IPS-NIHi11 (cell line): ENCODE results near the gene PDIA5.

Experiments used
- DNase-seq: peaks from one replicate; pipeline ENCODE4 v3.0.0; 2012; ENCODE audit warnings: mixed read lengths, low spot score

Gene PDIA5

DNA sequence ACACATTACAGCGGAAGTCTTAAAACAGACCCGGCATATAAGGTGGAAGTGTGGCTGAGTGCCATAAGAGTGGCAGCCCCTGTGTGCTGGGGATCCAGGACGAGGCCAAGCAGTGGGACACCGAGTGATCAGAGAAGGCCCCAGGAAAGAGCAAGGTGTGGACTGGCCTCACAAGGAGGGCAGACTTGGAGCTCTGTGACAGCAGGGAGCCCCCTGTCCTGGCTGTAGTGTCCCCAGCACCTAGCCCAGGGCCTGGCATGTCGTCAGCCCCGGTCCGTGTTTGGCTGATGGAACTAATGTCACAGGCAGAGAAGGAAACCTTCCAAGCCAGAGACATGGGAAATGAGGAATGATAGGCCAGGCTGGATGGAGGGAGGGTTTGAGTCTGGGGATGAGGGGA is 4.8 kb downstream of the PDIA5 start:
- no peak for DNase-seq

DNA sequence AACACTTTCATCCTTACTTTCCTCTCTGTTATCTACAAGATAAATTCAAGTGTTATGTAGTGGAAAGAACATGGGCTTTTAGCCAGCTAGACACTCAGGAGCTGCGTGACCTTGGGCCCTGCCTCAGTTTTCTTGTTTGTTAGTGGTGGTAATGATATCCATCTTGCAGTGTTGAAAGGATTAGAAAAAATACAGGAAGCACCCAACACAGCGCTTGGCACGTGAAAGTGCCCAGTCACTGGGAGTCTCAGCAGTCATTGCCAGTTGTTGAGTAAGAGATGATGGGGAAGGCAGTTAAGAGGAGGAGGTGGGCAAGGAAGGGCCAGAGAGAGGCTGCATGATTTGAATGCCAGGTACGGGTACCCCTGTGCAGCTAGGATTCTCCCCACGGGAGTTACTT is 5.3 kb downstream of the PDIA5 start:
- no peak for DNase-seq

DNA sequence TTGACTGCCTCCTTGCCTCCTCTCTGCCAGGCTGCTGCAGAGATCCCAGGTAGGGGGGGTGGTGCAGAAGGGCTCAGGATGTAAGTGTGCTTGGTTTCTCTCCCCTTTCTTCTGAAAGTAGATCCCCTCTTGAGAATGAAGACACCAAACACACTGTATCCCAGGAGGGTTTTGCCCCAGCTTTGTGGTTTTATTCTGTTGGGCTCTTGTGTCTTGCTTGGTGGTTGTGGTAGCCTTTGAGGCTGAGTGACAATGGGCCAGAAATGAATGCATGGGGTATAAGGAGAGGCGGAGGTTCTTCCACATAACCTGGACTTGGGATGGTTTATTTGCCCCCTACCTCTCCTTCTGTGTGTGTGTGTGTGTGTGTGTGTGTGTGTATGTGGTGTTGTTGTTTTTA is 5.7 kb downstream of the PDIA5 start:
- no peak for DNase-seq

DNA sequence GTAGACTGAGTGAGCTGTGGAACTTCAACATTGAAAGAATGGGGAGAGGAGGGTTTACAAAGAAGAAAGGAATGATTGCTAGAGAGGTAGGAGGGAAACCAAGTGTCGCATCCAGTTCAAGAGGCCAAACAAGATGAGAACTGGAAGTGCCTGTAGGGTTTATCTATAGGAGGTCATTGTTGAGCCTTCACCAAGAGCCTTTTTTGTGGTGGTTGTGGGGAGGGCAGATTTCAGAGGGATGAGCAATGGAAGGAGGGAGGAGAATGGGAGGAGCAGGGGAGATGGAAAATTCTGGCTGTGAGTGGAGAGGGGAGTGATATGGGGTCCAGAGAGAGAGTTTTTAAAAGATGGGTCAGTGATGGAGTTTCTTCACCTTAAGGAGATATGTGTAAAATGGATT is 8.5 kb downstream of the PDIA5 start:
- no peak for DNase-seq

DNA sequence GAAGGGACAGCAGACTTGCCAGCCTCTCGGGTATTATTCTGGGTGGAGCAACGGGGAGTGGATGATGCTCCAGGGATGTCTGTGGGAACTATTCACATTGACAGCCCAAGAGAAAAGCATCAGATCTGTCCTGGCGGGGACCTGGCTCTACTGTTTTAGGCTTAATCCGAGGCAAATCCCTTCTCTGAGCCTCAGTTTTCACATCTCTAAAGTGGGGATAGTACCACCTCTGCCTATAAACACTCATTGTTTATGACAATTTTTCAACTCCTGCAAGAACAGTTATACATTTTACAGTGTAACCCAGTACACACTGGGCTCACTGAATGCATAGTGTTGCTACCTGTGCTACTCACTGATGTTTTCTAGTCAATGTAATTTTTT is 9.3 kb downstream of the PDIA5 start:
- no peak for DNase-seq

DNA sequence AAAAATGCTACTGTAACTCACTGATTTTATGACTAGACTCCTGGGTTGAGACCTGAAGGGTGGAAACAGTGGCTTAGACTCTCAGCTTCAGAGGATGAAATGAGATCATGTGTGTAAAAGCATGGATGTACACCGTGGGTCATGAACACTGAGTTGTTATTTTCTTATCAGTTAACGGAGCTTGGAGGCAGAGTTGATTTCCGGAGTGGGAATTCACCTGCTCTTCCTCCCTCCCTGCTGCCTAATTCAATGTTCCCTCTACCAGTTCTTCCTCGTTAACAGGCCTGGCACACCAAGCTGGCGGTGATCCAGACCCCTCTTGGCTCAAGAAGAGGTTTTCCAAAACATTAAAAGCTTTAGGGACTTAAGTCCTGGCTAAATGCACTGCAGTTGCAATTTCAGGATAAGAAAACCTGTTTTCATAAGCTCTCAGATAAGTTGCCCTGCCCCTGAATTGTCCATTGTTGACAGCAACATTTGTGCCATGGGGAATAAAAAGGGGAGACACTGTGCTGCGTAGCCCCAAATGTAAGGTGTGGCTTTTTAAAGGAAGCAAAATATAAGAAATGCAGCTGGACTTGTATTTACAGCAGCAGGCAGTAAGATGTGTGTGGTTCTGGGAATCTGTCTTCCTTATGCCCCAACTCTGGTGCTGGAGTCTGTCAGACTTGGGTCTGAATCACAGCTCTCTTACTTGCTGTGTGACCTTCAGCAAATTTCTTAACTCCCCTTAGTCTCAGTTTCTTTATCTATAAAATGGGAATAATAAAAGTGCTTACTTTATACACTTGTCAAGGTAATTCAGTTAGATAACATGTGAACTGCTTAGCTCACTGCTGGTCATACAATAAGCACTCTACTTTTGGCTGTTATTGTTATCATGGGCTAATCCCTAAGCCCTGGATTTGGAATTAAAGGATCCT is 9.9 kb downstream of the PDIA5 start:
- DNase-seq, result no peak

DNA sequence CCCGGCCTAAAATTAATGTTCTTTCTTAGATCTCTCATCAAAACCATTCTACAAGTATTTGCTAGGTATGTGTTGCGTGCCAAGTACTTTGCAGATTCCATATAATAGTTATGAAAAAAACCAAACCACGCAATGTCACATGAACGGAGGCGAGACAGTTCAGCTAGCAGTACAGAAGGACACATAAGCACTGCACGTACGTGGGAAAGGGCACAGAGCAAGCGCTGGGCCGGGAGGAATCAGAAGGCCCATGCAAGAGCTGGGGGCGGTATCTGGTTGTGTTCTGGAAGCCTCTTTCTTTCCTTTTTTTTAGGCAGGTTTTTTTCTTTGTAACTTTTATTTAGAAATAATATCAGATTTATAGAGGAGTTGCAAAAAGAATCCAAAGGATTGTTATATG is 11.3 kb downstream of the PDIA5 start:
- no peak for DNase-seq

DNA sequence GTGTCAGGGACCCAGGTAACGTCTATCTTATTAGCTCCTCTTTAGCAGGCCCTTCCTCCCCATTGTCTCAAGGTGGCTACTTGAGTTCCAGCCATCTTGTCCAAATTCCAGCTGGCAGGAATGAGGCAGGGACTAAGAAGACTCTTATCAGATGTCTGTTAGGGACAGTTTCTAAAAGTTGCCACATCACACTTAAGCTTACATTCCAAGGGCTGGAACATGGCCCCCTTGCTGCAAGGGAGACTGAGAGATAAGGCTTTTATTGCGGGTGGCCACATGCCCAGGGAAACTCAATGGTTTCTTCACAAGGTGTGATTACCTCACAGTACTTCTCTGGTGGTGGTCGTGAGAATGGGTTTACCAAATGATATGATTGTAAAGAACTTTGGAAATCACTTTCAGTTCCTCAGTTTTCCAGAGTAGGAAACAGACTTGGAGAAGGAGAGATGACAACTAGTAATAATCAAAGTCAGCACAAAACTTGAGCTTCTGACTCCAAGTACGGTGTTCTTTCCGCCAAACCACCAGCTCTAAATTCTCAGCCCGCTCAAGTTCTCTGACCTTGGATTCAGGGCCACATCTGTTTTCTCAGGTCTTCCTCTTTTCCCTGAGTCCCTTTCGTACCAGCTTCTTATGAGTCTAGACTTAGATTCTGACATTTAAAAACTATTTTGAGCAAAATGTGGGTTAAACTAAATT is 14.2 kb downstream of the PDIA5 start:
- no peak for DNase-seq

DNA sequence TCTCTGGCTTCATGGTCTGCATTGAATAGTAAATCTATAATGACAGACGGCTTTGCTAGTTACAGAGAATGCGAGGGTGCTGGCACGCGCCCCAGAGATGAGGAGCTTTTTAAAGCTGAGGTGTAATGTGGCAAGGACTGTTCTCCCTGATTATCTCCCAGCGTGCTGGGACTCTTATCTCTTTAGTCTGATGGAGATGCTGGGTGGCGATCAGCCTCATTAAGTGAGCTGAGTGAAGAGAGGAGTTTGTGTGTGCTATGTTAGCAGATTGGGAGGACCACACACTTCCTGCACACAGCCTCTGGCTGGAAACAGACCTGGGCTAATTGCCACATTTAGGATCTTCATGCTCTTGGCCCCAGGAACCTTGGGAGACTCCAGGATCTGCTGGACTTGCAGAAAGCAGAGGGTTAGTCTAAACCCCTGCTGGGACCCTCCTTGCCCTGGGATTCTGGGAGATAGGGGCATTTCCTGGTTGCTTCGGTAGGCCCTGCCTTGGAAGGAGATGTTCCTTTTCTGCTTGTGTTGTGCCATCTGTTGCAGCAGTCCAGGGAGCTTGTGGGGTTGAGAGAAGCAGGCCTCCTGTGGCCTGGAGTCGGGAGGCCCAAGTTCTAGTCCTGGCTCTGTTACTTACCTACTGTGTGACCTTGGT is 15.0 kb downstream of the PDIA5 start:
- DNase-seq, result no peak

DNA sequence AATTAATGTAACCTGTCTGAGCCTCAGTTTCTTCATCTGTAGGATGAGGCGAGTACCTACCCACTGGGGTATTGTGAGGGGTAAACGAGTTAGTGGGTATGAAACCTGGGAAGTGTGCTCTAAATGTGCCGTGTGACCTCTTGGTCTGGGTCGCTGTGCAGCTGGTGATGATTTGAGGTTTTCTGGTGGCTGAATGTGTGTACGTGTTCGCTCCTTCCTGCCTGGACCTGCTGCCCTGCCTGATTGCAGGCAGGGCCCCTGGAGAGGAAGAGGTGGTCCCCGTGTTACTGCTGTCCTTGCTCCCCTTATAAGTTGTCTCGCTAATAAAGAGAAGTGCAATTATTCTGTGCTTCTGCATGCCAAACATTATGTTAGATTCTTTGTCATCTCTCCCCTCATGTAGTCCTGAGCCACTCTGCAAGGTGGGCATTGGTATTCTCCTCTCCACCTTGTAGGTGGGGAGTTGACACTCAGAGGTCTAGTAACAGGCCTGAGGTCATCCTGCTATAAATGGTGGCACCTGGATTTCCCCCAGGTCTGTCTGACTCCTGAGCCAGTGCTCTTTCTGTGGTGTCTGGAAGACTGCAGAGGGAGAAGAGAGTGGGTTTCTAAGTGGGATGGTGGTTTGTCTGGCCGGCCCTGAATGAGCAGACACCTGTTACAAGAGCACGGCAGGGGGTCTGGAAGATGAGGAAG is 15.7 kb downstream of the PDIA5 start:
- DNase-seq, result no peak

DNA sequence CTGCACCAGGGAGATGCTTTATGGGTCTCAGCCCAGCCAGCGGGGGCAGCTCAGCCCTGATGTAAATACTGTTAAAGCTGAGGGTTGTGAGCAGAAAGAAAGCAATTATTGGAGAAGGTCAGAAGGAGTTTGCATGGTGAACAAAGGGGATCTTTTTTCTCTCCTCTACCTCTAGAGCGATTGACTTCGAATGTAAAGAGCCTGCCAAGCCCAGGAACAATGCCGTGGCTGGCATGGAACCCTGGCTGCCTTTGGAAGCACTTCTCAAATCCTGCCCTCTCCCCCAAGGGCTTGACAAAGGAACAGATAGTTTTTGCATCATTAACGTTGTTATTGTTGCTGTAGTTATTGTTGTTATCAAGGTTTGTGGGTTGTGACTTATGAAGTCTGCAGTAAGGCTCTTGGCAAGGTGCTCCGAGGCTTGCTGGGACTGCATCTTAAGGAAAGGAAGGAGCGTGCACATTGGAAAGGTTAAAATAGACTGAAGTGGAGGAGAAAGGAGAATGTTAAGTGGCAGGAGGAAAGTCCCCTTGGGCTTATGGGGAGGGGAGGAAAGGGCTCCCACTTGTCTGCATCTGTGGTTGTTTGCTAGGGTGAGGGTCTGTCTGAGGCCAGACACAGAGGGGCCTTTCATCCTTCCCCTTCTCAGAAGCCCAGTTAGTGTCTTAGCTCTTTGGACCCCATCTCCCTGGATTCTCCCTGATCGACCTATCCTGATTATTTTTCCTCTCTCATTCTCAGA is 16.7 kb downstream of the PDIA5 start:
- DNase-seq, result no peak

DNA sequence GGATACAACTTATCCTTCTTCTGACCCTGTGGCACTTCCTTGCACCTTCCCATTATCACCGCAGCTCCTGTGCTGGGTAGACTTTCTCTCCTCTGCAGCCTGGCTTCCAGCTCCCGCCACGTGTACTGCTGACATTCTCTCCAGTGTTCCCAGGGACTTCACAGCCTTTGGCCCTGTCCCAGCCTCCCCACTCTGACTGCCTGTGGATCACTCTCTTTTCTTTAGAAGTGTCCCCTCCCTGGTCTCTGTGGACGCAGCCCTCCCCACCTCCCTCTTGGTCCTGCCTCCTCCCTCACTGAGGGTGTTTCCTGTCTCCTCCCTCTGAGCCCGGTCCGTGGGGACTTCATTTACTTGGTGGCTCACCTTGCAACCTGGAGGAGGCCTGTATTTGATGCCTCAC is 17.4 kb downstream of the PDIA5 start:
- DNase-seq, result no peak

DNA sequence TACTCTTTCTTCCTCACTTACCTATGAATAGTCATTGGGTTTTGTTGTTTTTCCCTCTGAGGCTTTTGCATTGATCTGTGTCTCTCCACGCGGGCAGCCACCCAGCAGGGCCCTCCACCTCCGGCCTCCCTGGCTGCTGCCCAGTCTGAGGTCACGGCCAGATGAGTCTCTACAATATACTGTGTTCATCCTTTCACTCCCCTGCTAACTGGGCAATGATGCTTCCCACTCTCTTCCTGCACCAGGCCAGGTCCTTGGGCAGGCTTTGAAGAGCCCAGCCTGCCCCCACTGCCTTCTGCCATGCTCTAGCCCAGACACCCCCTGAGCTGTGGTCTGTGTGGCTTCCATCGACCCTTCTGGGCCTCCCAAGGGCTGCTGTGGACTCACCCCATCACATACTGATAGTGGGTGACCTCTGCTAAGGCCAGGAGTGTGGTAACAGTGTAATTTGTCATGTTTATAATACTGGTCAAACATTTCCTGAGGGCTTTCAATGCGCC is 18.0 kb downstream of the PDIA5 start:
- DNase-seq, result no peak

DNA sequence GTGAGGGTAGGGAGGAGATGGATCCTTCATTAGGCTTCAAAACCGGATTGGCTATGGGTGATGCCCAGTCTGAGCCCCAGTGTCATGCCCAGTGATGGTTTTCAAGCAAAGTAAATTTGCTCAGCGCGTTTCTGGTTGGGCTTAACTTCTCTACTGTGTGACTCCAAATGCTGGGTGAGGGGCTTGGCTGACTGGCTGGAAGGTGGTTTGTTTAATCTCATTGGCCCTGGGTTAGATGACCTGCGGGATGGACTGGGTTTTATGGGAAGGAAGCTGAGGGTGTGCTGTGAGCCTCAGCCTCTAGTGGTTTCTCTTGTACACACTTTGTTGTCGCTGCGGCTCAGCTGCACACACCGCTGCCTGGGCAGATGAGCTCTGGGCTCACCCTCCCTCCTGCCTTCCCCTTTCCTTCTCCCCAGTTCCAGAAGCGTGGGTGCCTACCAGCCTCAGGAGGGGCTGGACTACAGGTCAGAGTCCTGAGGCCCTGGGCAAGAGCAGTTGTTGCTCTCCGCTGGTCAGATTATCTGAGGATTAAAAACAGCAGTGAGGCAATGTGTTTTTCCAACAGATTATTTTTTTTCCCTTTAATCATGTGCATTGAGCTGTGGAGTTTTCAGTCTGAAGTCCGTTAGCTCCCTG is 18.6 kb downstream of the PDIA5 start:
- DNase-seq, result no peak

DNA sequence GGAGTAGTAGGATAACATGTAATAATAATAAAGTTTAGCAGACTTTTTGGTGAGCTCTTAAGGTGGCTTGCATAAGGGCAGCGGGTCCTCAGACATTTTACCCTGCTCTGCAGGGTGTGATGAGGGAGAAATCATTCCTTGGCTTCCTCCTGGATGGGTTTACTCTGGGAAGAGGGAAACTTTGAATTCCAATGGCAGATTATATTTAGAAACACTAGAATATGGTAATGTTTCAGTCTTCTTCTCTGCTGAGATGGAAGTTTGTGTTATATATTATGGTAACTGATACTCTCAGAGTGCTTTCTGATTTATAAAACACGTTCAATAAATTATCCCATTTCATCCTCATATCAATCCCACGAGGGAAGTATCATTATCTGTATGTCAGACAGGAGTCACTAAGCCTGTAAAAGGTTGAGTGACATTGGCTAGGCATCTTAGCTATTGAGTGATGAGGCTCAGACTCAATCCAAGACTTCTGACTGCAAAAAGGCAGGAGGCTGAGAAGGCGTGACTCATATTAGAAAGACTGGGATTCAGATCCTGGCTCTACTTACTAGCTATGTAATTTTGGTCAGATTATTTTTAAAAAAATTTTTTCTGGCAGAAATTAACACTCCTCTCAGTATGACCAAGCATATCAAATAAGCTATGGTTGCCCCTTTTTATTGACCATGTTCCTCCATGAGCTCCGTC is 19.3 kb downstream of the PDIA5 start:
- DNase-seq, result no peak

DNA sequence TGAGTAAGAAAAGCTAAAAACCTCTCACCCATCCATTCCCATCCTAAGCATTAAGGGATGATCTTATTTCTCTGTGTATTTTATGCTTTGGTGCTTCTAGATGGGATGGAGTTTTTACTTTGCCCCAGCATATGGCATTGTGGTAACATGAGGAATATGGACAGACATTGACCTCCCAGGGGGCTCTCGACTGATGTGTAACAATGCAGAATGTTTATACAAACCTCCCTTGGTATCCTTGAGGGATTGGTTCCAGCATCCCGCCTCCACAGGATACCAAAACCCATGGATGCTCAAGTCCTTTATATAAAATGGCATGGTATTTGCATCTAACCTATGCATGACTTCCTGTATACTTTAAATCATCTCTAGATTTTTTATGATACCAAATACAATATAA is 21.6 kb downstream of the PDIA5 start:
- DNase-seq, result no peak

DNA sequence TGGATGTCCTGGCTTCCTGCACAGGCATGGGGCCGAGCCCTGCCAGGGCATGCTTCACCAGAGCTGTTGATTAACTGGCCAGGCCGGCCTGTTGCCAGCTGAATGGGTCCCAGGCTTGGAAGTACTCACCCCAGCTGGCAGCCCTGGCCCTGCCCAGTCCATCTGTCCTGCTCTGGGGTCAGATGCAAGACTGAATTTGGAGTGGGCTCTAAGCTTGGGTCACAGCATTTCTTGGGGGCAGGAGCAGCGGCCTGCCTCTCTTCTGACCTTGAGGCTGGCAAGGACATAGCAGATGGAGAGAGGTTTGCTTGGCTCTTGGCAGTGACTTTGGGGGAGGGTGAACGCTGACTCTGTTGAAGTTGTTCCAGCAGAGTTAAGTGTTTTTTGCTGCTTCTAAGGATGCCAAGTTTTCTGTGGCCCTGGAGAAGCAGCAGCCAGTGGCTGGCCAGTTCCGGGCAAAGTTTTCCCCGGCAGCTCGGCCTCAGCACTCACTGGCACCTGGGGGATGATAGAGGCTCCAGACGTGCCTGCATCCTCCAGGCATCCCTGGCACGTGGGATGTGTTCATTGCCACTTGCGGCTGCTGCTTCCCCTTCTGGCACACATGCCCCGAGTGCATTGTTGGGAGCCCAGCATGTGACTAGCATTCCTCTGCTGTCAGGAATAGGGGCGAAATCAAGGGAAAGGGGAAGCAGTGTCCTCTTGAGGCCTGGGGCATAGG is 22.9 kb downstream of the PDIA5 start:
- DNase-seq, result no peak

DNA sequence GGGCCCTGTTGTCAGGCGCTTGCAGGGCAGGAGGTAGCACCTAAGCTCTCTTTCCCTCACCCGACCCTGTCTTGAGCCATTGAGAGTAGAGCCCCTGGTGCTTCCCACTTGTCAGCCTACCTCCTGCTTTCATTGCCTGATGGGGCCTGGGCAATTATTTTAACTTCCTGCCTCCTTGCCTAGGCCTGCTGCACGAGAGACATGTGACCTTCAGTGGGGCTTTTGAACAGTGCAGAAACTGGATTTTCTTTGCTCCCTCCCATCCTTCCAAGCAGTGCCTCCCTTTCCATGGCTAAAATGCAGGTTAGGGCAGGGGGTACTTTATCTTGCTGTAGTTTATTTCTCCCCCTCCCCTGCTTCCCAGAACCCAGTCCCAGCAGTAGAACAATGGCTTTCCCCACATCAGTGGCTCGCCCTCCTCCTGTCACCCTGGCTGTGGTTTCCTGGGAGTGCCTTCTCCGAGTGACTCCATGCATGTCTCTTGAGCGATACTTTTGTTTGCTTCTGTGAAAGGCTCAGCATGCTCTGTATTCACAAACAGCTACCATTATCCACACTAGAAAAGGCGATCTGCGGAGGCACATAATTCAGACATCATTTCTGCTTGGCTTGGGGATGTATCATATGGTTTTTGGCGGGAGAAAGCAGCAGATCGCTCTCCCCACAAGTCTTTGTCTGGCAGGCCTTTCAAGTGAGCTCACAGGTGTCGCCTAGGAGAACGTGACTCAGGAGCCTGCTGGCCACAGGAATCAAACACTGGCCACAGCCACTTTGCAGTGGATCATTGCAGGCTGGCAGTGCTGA is 24.1 kb downstream of the PDIA5 start:
- no peak for DNase-seq

DNA sequence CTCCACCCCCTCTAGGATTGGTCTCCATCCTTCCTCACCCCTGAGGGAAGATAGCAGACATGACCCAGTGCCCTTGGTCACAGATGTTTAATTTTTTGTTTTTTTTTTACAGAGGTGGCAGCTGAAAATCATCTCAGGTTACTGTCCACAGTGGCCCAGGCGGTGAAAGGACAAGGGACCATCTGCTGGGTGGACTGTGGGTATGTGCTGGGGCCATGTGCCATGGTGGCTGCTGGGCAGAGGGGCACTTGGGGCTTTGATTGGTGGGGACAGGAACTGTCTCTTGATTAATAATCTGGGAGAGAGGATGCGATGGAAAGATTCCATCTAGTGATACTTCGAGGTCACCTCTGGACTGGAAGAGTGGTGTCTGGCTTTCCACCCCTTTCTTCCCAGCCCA is 25.4 kb downstream of the PDIA5 start:
- no peak for DNase-seq
